ENCODE measurements around the gene LMNA.
"Not testable (repeated sequence)": the region's sequence is repeated elsewhere in the genome, so short reads cannot be mapped to it uniquely, and the experiment has no call there.

The LMNA gene

GRCh38 chr1:156104861-156105832, 9.4 kb upstream of the LMNA start:
- DNase-seq (ENCODE audit: low read depth), result no peak

DNA sequence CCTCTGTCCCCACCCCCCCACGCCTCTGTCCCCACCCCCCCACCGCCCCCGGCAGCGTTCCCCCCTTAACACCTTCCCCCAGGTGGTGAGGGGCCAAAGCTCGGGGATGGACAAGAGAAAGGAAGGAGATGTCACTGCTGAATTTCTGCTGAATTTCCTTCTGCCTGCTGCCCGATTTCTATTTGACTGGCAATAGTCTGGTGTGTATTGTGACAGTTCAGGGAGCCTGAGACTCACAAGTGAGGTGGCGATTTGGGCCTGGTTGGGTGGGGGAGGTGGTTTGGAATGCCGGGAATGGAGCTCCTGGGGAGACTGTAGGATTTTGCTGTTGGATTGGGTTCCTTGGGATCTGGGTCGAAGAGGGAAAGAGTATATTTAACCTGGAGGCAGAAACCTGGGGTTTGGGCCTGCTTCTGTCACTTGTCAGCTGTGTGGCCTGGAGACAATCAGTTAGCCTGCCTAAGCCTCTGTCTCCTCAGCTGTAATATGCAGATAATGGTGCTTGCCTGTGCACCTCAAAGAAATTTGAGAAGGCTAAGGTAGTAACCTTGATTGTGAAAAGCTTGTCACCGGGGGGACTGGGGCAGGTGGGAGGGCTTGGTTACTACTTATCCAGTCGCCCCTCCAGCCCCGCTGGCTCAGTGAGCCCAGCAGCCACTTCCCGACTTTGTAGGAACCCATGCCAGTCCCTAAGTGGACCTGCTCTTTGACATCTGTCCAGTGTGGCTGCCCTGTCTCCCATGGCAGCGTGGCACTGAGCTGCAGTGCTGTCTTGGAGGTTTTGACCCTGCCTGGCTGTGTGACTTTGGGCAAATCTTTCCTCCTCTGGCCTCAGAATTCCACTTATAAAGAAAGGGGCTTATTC, 7.7 kb upstream of the LMNA start:
- DNase-seq (ENCODE audit: low read depth), result no peak

DNA sequence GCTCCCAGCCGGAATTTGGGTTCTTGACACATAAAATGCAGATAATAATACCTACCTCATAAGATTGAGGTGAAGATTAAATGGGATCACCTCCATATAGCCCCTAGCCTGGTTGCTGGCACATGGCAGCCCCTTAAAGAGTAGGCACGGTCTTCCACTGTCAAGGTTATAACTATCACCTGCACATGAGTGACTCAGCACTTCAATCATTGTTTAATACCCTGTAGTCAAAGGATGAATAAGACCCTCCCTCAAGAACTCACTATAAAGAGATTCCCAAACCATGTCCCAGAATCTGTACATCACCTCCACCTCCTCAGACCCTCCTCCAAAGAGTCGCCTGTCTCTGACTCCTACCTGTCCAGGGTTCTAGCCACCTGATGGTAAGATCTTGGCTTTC, 6.5 kb upstream of the LMNA start:
- DNase-seq (ENCODE audit: low read depth), result no peak

GRCh38 chr1:156108664-156109241, 5.8 kb upstream of the LMNA start:
- no peak for DNase-seq (ENCODE audit: low read depth)

- DNase-seq (ENCODE audit: low read depth), result no peak
Observed at GRCh38 chr1:156110252-156110651, 4.3 kb upstream of the LMNA start.

DNA sequence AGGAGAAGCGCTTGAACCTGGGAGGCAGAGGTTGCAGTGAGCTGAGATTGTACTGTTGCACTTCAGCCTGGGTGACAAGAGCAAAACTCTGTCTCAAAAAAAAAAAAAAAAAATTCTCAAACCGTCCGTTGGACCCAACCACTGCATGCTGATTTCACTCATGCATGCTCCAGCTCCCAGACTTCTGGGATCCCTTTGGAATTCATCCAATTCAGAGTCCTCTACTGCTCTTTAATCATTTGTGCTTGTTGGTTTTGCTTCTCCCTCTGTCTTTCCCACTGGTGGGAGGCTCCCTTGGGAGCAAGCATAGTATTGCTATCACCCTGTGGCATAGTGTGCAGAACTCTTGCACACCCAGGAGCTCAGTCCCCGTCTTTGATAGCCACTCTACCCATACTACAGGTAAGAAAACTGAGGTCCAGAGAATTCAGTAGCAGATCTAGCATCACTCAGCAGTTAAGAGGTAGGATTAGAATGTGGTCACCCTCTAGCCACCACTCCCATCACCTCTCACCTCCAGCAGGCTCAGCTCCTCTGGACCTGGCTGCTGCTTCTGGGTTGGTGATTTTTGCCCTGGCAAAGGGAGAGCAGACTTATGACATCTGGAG, 3.1 kb upstream of the LMNA start:
- no peak for DNase-seq (ENCODE audit: low read depth)

GRCh38 chr1:156112276-156113137, 2.0 kb upstream of the LMNA start:
- DNase-seq (ENCODE audit: low read depth), result no peak

- no peak for DNase-seq (ENCODE audit: low read depth)
Observed at GRCh38 chr1:156113282-156113950, 1.1 kb upstream of the LMNA start.

GRCh38 chr1:156114919-156115513, 505 bp downstream of the LMNA start:
- DNase-seq (ENCODE audit: low read depth), result no peak

DNA sequence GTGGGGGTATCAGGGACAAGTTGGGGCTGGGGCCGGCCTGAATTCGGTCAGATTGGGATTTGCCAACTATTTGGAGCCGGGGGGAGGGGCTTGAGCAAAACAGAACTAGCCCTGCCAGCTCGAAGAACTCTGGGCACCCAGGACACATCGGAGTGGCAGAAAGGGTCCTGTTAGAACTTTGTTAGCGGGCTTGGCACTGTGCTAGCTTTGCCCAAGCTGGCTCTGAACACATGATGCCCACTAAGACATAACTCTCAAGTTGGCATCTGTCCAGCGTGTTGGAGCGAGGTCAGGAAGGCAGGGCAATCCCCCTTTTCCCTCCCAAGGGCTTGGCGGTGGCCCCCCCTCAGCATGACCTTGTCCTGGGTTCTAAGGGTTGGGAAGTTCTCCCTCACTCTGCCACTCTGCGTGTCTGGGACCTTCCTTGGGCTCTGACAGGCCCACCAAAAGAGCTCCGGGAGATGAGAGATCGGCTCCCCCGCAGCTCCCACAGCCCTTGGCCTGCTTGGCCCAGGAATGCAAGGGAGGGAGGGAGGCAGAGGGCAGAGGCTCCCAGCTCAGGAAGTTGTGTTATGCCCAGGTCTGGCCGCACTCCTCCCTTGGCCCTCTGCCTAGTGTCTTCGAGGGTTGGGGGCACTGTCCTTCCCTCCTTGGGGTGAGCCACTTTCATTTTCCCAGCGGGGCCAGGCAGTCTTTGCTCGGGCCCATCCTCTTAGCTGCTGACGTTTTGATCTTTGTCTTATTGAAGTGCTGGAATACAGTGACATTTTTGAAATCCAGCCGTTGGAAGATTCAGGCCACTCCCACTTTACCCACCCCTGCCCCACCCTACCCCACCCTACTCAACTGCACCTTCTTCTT, 1.2 kb downstream of the LMNA start:
- no peak for DNase-seq (ENCODE audit: low read depth)

DNA sequence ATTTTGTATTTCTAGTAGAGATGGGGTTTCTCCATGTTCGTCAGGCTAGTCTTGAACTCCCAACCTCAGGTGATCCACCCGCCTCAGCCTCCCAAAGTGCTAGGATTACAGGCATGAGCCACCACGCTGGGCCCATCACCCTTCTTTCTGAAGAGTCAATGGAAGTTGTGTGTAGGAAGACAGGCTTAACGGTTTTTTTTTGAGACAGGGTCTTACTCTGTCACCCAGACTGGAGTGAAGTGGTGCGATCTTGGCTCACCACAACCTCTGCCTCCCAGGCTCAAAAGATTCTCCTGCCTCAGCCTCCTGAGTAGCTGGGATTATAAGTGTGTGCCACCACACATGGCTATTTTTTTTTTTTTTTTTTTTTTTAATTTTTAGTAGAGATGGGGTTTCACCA, 2.2 kb downstream of the LMNA start:
- DNase-seq (ENCODE audit: low read depth), result not testable (repeated sequence)

- DNase-seq (ENCODE audit: low read depth), result no peak
Observed at GRCh38 chr1:156117414-156118176, 3.1 kb downstream of the LMNA start.

- no peak for DNase-seq (ENCODE audit: low read depth)
Observed at GRCh38 chr1:156118177-156118868, 3.8 kb downstream of the LMNA start.

DNA sequence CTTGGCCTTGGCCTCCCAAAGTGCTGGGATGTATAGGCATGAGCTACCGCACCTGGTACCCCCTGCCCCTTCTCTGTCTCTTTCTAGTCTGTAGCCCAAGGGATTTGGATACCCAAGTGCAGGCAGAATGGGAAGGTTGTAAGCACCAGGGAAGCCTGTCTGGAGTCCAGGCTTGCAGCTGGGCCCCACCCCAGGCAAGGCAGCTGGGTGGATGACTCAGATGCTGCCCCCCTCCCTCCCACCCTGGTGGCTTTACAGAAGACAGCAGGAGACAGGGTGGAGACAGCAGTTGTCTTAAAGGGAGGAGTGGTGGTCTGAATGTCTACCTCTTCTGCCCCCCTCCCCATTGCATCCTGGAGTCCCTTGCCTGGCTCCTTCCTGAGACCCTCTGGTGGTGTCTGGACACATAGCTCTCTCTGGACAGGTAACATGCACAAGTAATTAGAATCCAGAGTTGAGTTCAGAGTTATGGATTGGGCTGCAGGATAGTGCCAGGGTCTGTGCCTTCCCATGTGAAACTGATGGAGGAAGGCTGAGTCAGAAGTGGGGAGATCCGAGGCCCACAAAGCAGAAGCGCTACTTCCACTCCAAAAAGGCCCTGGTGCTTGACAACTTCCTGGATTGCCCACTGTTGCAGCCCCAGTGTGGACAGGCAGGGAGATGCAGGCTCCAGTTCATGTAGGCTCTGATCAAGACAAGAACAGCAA, 5.1 kb downstream of the LMNA start:
- DNase-seq (ENCODE audit: low read depth), result no peak

- DNase-seq (ENCODE audit: low read depth), result no peak
Observed at GRCh38 chr1:156120318-156120717, 5.8 kb downstream of the LMNA start.

GRCh38 chr1:156121005-156121404, 6.5 kb downstream of the LMNA start:
- DNase-seq (ENCODE audit: low read depth), result not testable (repeated sequence)

DNA sequence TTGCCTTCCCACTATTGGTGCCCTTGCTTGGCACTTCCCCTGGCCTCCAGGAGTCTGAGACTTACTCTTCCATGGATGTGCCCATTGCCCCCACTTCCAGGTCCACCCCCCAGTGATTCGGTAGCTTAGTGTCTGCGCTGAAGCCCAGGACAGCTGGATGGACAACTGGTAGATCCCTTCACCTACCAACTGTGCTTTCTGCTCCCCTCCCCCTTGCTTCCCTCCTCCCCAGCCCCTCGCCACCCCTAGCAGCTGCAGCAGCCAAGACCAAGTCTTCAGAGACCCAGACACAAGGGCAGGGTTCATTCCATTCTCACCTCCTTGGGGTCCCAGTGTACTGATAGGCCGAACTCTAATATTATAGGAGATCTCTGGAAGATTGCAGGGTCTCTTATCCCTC, 6.9 kb downstream of the LMNA start:
- no peak for DNase-seq (ENCODE audit: low read depth)

Data from activated T-helper 1 cell treated with Interleukin-2 at 50 U/mL for 16 hours (primary cell).